H9 (cell line): ENCODE results near the gene PXDC1. TPM values are rescaled to one million over a fixed set of nuclear protein-coding genes. Genes with fewer than 3 reads are reported as not detected.
"Not testable (repeated sequence)": the region's sequence is repeated elsewhere in the genome, so short reads cannot be mapped to it uniquely, and the experiment has no call there.

Experiments
- DNase-seq: peaks from one replicate; pipeline ENCODE4 v3.0.0-alpha.2; 2017
- H2AFZ ChIP-seq: one replicate; pipeline ENCODE4 v1.6.1; 2013; ENCODE audit warnings: mild to moderate bottlenecking, low read length, control low read depth, moderate library complexity
- H2AK5ac ChIP-seq: 2 replicates; pipeline ENCODE4 v1.6.1; 2013; ENCODE audit warnings: low read length, control low read depth, mixed read lengths; ENCODE audit not compliant: insufficient read length
- H2BK120ac ChIP-seq: one replicate; pipeline ENCODE4 v1.6.1; 2013; ENCODE audit warnings: low read depth, mild to moderate bottlenecking, low read length, control low read depth, inconsistent platforms; ENCODE audit not compliant: poor library complexity, severe bottlenecking
- H2BK12ac ChIP-seq: 2 replicates; pipeline ENCODE4 v1.6.1; 2013; ENCODE audit warnings: low read length, control low read depth, mixed read lengths, low read depth; ENCODE audit not compliant: insufficient read length
- H2BK15ac ChIP-seq: 2 replicates; pipeline ENCODE4 v1.6.1; 2013; ENCODE audit warnings: low read depth, low read length, control low read depth
- H2BK20ac ChIP-seq: one replicate; pipeline ENCODE4 v1.6.1; 2013; ENCODE audit warnings: low read depth, mild to moderate bottlenecking, low read length, control low read depth, inconsistent platforms; ENCODE audit not compliant: poor library complexity, severe bottlenecking
- H2BK5ac ChIP-seq: 2 replicates; pipeline ENCODE4 v1.6.1; 2013; ENCODE audit warnings: low read length, control low read depth, mixed read lengths; ENCODE audit not compliant: insufficient read length
- H3K14ac ChIP-seq: 2 replicates; pipeline ENCODE4 v1.6.1; 2013; ENCODE audit warnings: low read length, control low read depth; ENCODE audit not compliant: insufficient read depth
- H3K18ac ChIP-seq: 2 replicates; pipeline ENCODE4 v1.6.1; 2013; ENCODE audit warnings: low read depth, mild to moderate bottlenecking, mixed read lengths, low read length, control low read depth; ENCODE audit not compliant: insufficient read length
- H3K23ac ChIP-seq: 2 replicates; pipeline ENCODE4 v1.6.1; 2013; ENCODE audit warnings: low read length, control low read depth, mixed read lengths, low read depth; ENCODE audit not compliant: insufficient read length
- H3K23me2 ChIP-seq: 2 replicates; pipeline ENCODE4 v1.6.1; 2013; ENCODE audit warnings: low read depth, mild to moderate bottlenecking, mixed read lengths, low read length, control low read depth; ENCODE audit not compliant: insufficient read length, poor library complexity, severe bottlenecking
- H3K27ac ChIP-seq: 2 replicates; pipeline ENCODE4 v1.5.1; 2013; ENCODE audit warnings: low read length, control low read depth, mixed read lengths, low read depth; ENCODE audit not compliant: insufficient read length
- H3K27me3 ChIP-seq: 2 replicates; pipeline ENCODE4 v1.6.1; 2013; ENCODE audit warnings: low read length, control low read depth, inconsistent platforms; ENCODE audit not compliant: insufficient read depth
- H3K4ac ChIP-seq: 2 replicates; pipeline ENCODE4 v1.6.1; 2013; ENCODE audit warnings: low read depth, mild to moderate bottlenecking, control low read depth, inconsistent platforms, low read length, moderate library complexity
- H3K4me1 ChIP-seq: 2 replicates; pipeline ENCODE4 v1.6.1; 2013; ENCODE audit warnings: low read length, control low read depth, inconsistent platforms; ENCODE audit not compliant: insufficient read depth
- H3K4me2 ChIP-seq: 2 replicates; pipeline ENCODE4 v1.6.1; 2013; ENCODE audit warnings: low read length, control low read depth, mixed read lengths; ENCODE audit not compliant: insufficient read length, insufficient read depth
- H3K56ac ChIP-seq: 2 replicates; pipeline ENCODE4 v1.6.1; 2013; ENCODE audit warnings: low read depth, mild to moderate bottlenecking, mixed read lengths, low read length, control low read depth; ENCODE audit not compliant: insufficient read length
- H3K79me1 ChIP-seq: 2 replicates; pipeline ENCODE4 v1.6.1; 2013; ENCODE audit warnings: low read depth, mild to moderate bottlenecking, moderate library complexity, low read length, control low read depth, inconsistent platforms; ENCODE audit not compliant: insufficient read depth, poor library complexity, severe bottlenecking
- H3K79me2 ChIP-seq: 2 replicates; pipeline ENCODE4 v1.6.1; 2013; ENCODE audit warnings: low read length, control low read depth, inconsistent platforms; ENCODE audit not compliant: insufficient read depth
- H3K9ac ChIP-seq: 2 replicates; pipeline ENCODE4 v1.6.1; 2013; ENCODE audit warnings: low read length, control low read depth, mixed read lengths; ENCODE audit not compliant: insufficient read length; ENCODE audit errors: extremely low read depth
- H3K9me3 ChIP-seq: one replicate; pipeline ENCODE4 v1.6.1; 2013; ENCODE audit warnings: low read depth, low read length, inconsistent platforms; ENCODE audit not compliant: control insufficient read depth
- H3T11ph ChIP-seq: one replicate; pipeline ENCODE4 v1.6.1; 2013; ENCODE audit warnings: mild to moderate bottlenecking, low read length, control low read depth, inconsistent platforms
- H4K20me1 ChIP-seq: one replicate; pipeline ENCODE4 v1.6.1; 2013; ENCODE audit not compliant: control insufficient read depth, insufficient read length, insufficient read depth
- H4K5ac ChIP-seq: 2 replicates; pipeline ENCODE4 v1.6.1; 2013; ENCODE audit warnings: low read depth, mild to moderate bottlenecking, mixed read lengths, low read length, control low read depth; ENCODE audit not compliant: insufficient read length
- H4K8ac ChIP-seq: replicated peaks from 2 replicates; pipeline ENCODE4 v1.6.1; 2013; ENCODE audit warnings: low read length, control low read depth, mixed read lengths, low read depth; ENCODE audit not compliant: insufficient read length
- H4K91ac ChIP-seq: 2 replicates; pipeline ENCODE4 v1.6.1; 2013; ENCODE audit warnings: low read depth, mild to moderate bottlenecking, moderate library complexity, mixed read lengths, low read length, control low read depth; ENCODE audit not compliant: insufficient read length
- H3K27ac Mint-ChIP-seq, 3 experiments: 2 replicates in 2 of 3; 3 replicates in 1 of 3; pipeline ENCODE4 v1.8.0; 2020 to 2021; ENCODE audit warnings: mixed read lengths in 3 of 3, mild to moderate bottlenecking in 1 of 3, moderate library complexity in 1 of 3
- H3K27me3 Mint-ChIP-seq: 2 replicates; pipeline ENCODE4 v1.8.0; 2021; ENCODE audit warnings: low read depth, mild to moderate bottlenecking, moderate library complexity, mixed read lengths
- H3K36me3 Mint-ChIP-seq, 3 experiments: 2 replicates in 2 of 3; 3 replicates in 1 of 3; pipeline ENCODE4 v1.8.0; 2020 to 2021; ENCODE audit warnings: low read depth in 3 of 3, mixed read lengths in 3 of 3; ENCODE audit not compliant: insufficient read depth in 1 of 3
- H3K4me1 Mint-ChIP-seq, 2 experiments: 2 replicates each; pipeline ENCODE4 v1.8.0; 2020; ENCODE audit warnings: mixed read lengths in 2 of 2
- H3K4me3 Mint-ChIP-seq, 2 experiments: 2 replicates in 1 of 2; 3 replicates in 1 of 2; pipeline ENCODE4 v1.8.0; 2020 to 2021; ENCODE audit warnings: mild to moderate bottlenecking in 2 of 2, mixed read lengths in 2 of 2, moderate library complexity in 1 of 2
- H3K9me3 Mint-ChIP-seq, 2 experiments: 2 replicates in 1 of 2; 3 replicates in 1 of 2; pipeline ENCODE4 v1.8.0; 2020; ENCODE audit warnings: mild to moderate bottlenecking in 2 of 2, mixed read lengths in 2 of 2, moderate library complexity in 1 of 2
- CTCF ChIP-seq: fragments of 200-600 bp; sonication (generic); conservative IDR thresholded peaks from 3 replicates; pipeline ENCODE4 v1.8.0; 2021; ENCODE audit warnings: antibody characterized with exemption, mild to moderate bottlenecking
- WGBS: extraction: QIAGEN DNeasy Blood & Tissue Kit; methylation state at CpG from one replicate; pipeline ENCODE4 v1.1.7; 2013; ENCODE audit warnings: missing lambda C conversion rate, low lambda C conversion rate, mixed read lengths; ENCODE audit not compliant: insufficient read length; ENCODE audit errors: extremely low coverage; 5-methylcytosine and 5-hydroxymethylcytosine counted together
- total RNA-seq: library from RNA; stranded (reverse); gene quantifications from 2 replicates; pipeline ENCODE4 v1.2.1, GENCODE V29; 2021

PXDC1 gene
- total RNA-seq, 1 experiment from 2014 or later, result 3.1 TPM

DNA sequence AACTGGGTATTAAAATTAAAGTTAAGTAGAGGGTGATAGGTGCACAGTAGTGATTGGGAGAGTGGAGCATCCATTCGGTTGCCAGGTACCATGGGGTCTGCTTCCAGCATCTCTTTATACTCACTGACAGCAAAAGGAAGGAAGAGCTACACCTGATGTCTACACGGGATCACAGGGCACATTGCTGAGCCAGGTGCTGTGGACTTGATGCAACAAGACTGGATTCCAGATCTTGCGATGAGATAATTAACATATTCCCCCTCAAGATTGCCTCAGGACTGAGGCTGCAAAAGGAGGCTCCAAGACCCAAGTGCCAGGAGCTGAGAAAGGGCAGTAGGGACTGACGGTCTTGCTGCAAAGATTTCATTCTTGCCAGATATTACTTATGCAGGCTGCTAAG, 72.6 kb downstream of the PXDC1 start:
- Histone ChIP-seq H2BK15ac (no peak overlapping the region), H3K23ac (no peak overlapping the region), H3K56ac (no peak overlapping the region), H3K9ac (no peak overlapping the region), H3K79me1 (no peaks in the 10 kb centered on the region), H4K8ac (no peak overlapping the region), H3K4me2 (no peak overlapping the region), H2BK12ac (no peak overlapping the region), H3K18ac (no peak overlapping the region), H4K20me1 (no peaks in the 10 kb centered on the region), H3K4me1 (no peaks in the 10 kb centered on the region), H4K5ac (no peak overlapping the region), H3K27me3 (no peaks in the 10 kb centered on the region), H3K14ac (no peak overlapping the region), H2BK20ac (no peak overlapping the region), H3T11ph (no peak overlapping the region), H3K9me3 (no peaks in the 10 kb centered on the region), H2BK120ac (no peak overlapping the region), H4K91ac (no peak overlapping the region), H2AFZ (no peak overlapping the region), H3K23me2 (no peaks in the 10 kb centered on the region), H3K79me2 (no peaks in the 10 kb centered on the region), H2BK5ac (no peak overlapping the region), H3K27ac (no peak overlapping the region), H2AK5ac (no peak overlapping the region), H3K4ac (no peak overlapping the region)
- no CpG with 5 or more reads among the region's 4 CpGs for WGBS
- DNase-seq, result no peak
- Mint-ChIP-seq H3K4me1 (peaks cover 0 to 2% of the 10 kb centered on the region in 2 experiments; a peak in 1 of 4 replicates), H3K27me3 (peaks cover 46% of the 10 kb centered on the region), H3K9me3 (peaks cover 10 to 21% of the 10 kb centered on the region in 2 experiments), H3K4me3 (no peak overlapping the region), H3K27ac (no peak overlapping the region), H3K36me3 (peaks cover 0 to 7% (median 0%) of the 10 kb centered on the region in 3 experiments; a peak in 2 of 7 replicates)
- no peak for TF ChIP-seq CTCF

GRCh38 chr6:3677751-3678150, 73.8 kb downstream of the PXDC1 start:
- no CpG with 5 or more reads among the region's 9 CpGs for WGBS

More at GRCh38 chr6:3677751-3678150, 73.8 kb downstream of the PXDC1 start:
- Mint-ChIP-seq H3K9me3 (peaks cover 12 to 24% of the 10 kb centered on the region in 2 experiments), H3K27me3 (peaks cover 53% of the 10 kb centered on the region)
- not testable (repeated sequence) for H2BK120ac ChIP-seq, H3K14ac ChIP-seq, H4K5ac ChIP-seq, H2BK15ac ChIP-seq, H3K56ac ChIP-seq, H3K9me3 ChIP-seq, H3K4me1 Mint-ChIP-seq, H3K79me1 ChIP-seq, H3K36me3 Mint-ChIP-seq, H3T11ph ChIP-seq, H4K8ac ChIP-seq, H3K9ac ChIP-seq, H3K23me2 ChIP-seq, H3K27ac ChIP-seq, H2AK5ac ChIP-seq, H3K4me1 ChIP-seq, H3K4me2 ChIP-seq, H3K27ac Mint-ChIP-seq, H3K4me3 Mint-ChIP-seq, H3K27me3 ChIP-seq, H3K23ac ChIP-seq, H2BK12ac ChIP-seq, H2BK20ac ChIP-seq, H4K91ac ChIP-seq, H4K20me1 ChIP-seq, H2AFZ ChIP-seq, H3K4ac ChIP-seq, H3K79me2 ChIP-seq, H3K18ac ChIP-seq, DNase-seq, H2BK5ac ChIP-seq
